ENCODE results near the gene DR1. TPM values are rescaled to one million over a fixed set of nuclear protein-coding genes. Genes with fewer than 3 reads are reported as not detected.

Gene DR1
- total RNA-seq, 1 donor from 2014 or later = 78.3 TPM

GRCh38 chr1:93344484-93344883 lies 1.2 kb upstream of the DR1 start:
- Histone ChIP-seq H3K4me3 (no peak overlapping the region), H3K9me3 (ENCODE audit: low read depth) (no peaks in the 10 kb centered on the region), H4K20me1 (ENCODE audit: low read depth) (peaks cover 39% of the 10 kb centered on the region), H3K79me2 (ENCODE audit: low read depth) (peaks cover 59% of the 10 kb centered on the region), H3F3A (ENCODE audit: low read depth) (peaks cover 28% of the 10 kb centered on the region), H2AFZ (replicated peaks) (no peak overlapping the region), H3K27me3 (no peaks in the 10 kb centered on the region), H3K9ac (no peak overlapping the region), H3K36me3 (no peaks in the 10 kb centered on the region), H3K27ac (no peak overlapping the region), H3K4me1 (peaks cover 15% of the 10 kb centered on the region), H3K4me2 (peak overlapping the region; percentile 90)
- DNase-seq (ENCODE audit: low spot score) = no peak
- peaks cover 2% of the 10 kb centered on the region for H3K27me3 Mint-ChIP-seq (ENCODE audit: insufficient read depth, low read depth)
- no peaks in the 10 kb centered on the region for H3K9me3 Mint-ChIP-seq
- H3K4me1 Mint-ChIP-seq = peaks cover 20% of the 10 kb centered on the region
- TF ChIP-seq CTCF (IDR thresholded peaks at IDR 0.05) (no peak), EZH2phosphoT487 (IDR thresholded peaks at IDR 0.05) (no peak), EZH2 (IDR thresholded peaks at IDR 0.05) (no peak)
- H3K4me3 Mint-ChIP-seq = peak overlapping the region; percentile 51
- H3K36me3 Mint-ChIP-seq = peaks cover under 1% of the 10 kb centered on the region
- H3K27ac Mint-ChIP-seq = no peak overlapping the region

- H3K9me3 ChIP-seq (ENCODE audit: low read depth) = no peaks in the 10 kb centered on the region
- Mint-ChIP-seq H3K9me3 (no peaks in the 10 kb centered on the region), H3K27me3 (ENCODE audit: insufficient read depth, low read depth) (peaks cover 2% of the 10 kb centered on the region)
These were observed 648 bp upstream of the DR1 start for GRCh38 chr1:93344886-93345632.

GRCh38 chr1:93346421-93346993 lies 800 bp downstream of the DR1 start:
- peak overlapping the region; percentile 97 for H3K27ac ChIP-seq
- peaks cover 79% of the 10 kb centered on the region for H3K79me2 ChIP-seq (ENCODE audit: low read depth)
- Mint-ChIP-seq H3K27ac (peak overlapping the region; percentile 98), H3K36me3 (peaks cover 4% of the 10 kb centered on the region), H3K27me3 (ENCODE audit: insufficient read depth, low read depth) (peaks cover 2% of the 10 kb centered on the region), H3K9me3 (no peaks in the 10 kb centered on the region), H3K4me1 (peaks cover 26% of the 10 kb centered on the region), H3K4me3 (peak overlapping the region; percentile 95)
- peak overlapping the region; percentile 90 for H3K4me2 ChIP-seq
- DNase-seq (ENCODE audit: low spot score) = peak; percentile 50
- TF ChIP-seq EZH2phosphoT487 (IDR thresholded peaks at IDR 0.05) (no peak), EZH2 (IDR thresholded peaks at IDR 0.05) (no peak), CTCF (IDR thresholded peaks at IDR 0.05) (no peak)
- H3K4me3 ChIP-seq = peak overlapping the region; percentile 72
- peak overlapping the region; percentile 92 for H2AFZ ChIP-seq (replicated peaks)
- no peaks in the 10 kb centered on the region for H3K36me3 ChIP-seq
- peaks cover 28% of the 10 kb centered on the region for H3F3A ChIP-seq (ENCODE audit: low read depth)
- peaks cover 22% of the 10 kb centered on the region for H3K4me1 ChIP-seq
- no peaks in the 10 kb centered on the region for H3K27me3 ChIP-seq
- H3K9me3 ChIP-seq (ENCODE audit: low read depth) = no peaks in the 10 kb centered on the region
- H4K20me1 ChIP-seq (ENCODE audit: low read depth) = peaks cover 40% of the 10 kb centered on the region
- peak overlapping the region; percentile 88 for H3K9ac ChIP-seq

More at GRCh38 chr1:93344886-93345632, 648 bp upstream of the DR1 start:
- Histone ChIP-seq H3K4me1 (peaks cover 21% of the 10 kb centered on the region), H3K4me3 (peak overlapping the region; percentile 72), H3K79me2 (ENCODE audit: low read depth) (peaks cover 65% of the 10 kb centered on the region), H3K27me3 (no peaks in the 10 kb centered on the region), H4K20me1 (ENCODE audit: low read depth) (peaks cover 45% of the 10 kb centered on the region), H3K27ac (peak overlapping the region; percentile 97), H2AFZ (replicated peaks) (peak overlapping the region; percentile 92), H3F3A (ENCODE audit: low read depth) (peaks cover 28% of the 10 kb centered on the region), H3K4me2 (peak overlapping the region; percentile 90), H3K36me3 (no peaks in the 10 kb centered on the region), H3K9ac (peak overlapping the region; percentile 88)
- Mint-ChIP-seq H3K27ac (peak overlapping the region; percentile 97), H3K36me3 (peaks cover 2% of the 10 kb centered on the region), H3K4me1 (peaks cover 24% of the 10 kb centered on the region), H3K4me3 (peak overlapping the region; percentile 95)
- TF ChIP-seq CTCF (IDR thresholded peaks at IDR 0.05) (no peak), EZH2phosphoT487 (IDR thresholded peaks at IDR 0.05) (no peak), EZH2 (IDR thresholded peaks at IDR 0.05) (no peak)
- no peak for DNase-seq (ENCODE audit: low spot score)
